ENCODE results near the gene WNT3A.
A peak's percentile ranks its signal among the peaks of the same experiment; 100 is the strongest.

- TF ChIP-seq CTCF (IDR thresholded peaks at IDR 0.05 in 8 of 11, conservative IDR thresholded peaks at IDR 0.05 in 3 of 11) = peak in 8 of 11 experiments; percentile 9 to 59 (median 28)
- TF ChIP-seq POLR2A (IDR thresholded peaks at IDR 0.05) = peak in 2 of 3 donors; percentile 44 to 88
- peak; percentile 94 to 97 (median 95) for TF ChIP-seq POLR2AphosphoS5 (IDR thresholded peaks at IDR 0.05)
These were observed 75.6 kb downstream of the WNT3A start, which contains the start of gene ARF1 for GRCh38 chr1:228082214-228082917.

Measured in spleen (tissue), 7 donors.